GM12892 (cell line): ENCODE data around the gene PKMYT1.

Source experiments
- DNase-seq: peaks from one replicate; pipeline ENCODE4 v3.0.0; 2011; ENCODE audit not compliant: insufficient read length
- FAIRE-seq: peaks from 2 replicates; lab custom pipeline; 2011; peaks lifted over from hg19 to GRCh38; lab: Jason Lieb, UNC
- POLR2A ChIP-seq: IDR thresholded peaks from 2 replicates; pipeline ENCODE4 v1.6.1; 2011; ENCODE audit warnings: low read depth, low read length, control low read depth
- POLR2AphosphoS5 ChIP-seq: IDR thresholded peaks from 2 replicates; pipeline ENCODE4 v1.6.1; 2011; ENCODE audit warnings: low read depth, low read length, control low read depth
- TAF1 ChIP-seq: IDR thresholded peaks from 2 replicates; pipeline ENCODE4 v1.6.1; 2011; ENCODE audit warnings: low read depth, mild to moderate bottlenecking, control low read depth, low read length, borderline replicate concordance

Gene PKMYT1

DNA sequence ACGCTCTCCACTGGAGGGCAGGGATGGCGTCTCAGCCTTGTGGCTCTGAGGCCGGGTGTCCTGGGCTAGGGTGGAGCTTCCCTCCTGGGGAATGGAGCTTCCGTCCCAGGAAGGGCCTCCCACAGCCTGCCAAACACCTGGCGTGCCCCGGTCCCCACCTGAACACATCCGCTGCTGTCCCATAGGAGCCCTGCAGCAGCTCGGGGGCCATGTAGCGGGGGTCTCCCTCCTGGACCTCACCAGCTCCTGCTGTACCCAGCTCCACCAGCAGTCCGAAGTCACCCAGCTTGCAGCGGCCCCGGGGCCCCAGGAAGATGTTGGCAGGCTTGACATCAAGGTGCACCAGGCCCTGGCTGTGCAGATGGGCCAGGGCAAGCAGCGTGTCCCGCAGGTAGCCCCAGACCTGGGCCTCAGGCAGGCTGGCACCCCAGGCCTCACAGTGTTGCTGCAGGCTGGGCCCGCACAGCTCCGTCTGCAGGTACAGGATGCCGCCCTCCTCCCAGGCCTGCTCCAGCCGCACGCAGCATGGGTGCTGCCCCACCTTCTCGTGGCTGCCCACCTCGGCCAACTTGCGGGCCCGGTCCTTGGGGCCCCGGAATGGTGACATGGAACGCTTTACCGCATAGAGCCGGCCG is 5.0 kb downstream of the PKMYT1 start:
- no peak for DNase-seq
- TF ChIP-seq TAF1: no peak
- no peak for TF ChIP-seq POLR2AphosphoS5
- no peak for TF ChIP-seq POLR2A
- FAIRE-seq: no peak

GRCh38 chr16:2974319-2975056 is 5.8 kb downstream of the PKMYT1 start:
- DNase-seq: no peak
- no peak for TF ChIP-seq TAF1
- TF ChIP-seq POLR2AphosphoS5: no peak
- TF ChIP-seq POLR2A: no peak; the same call in none of the 2 replicates
- FAIRE-seq: no peak

GRCh38 chr16:2973605-2974318 is 6.5 kb downstream of the PKMYT1 start:
- TF ChIP-seq POLR2A (peak; percentile 51; the same call in 1 of the 2 replicates), TAF1 (no peak)
- DNase-seq: no peak
- no peak for FAIRE-seq

GRCh38 chr16:2973093-2973492 is 7.2 kb downstream of the PKMYT1 start:
- TF ChIP-seq POLR2A: no peak
- no peak; the same call in 1 of the 2 replicates for TF ChIP-seq POLR2AphosphoS5
- TF ChIP-seq TAF1: no peak
- DNase-seq (no peak), FAIRE-seq (no peak)

- FAIRE-seq (no peak), DNase-seq (no peak)
- TF ChIP-seq POLR2AphosphoS5 (0 out of 2 replicates have a peak, but pooled peaks have one; percentile 0), POLR2A (no peak; the same call in 1 of the 2 replicates), TAF1 (no peak)
Observed at GRCh38 chr16:2971985-2972784, 8.1 kb downstream of the PKMYT1 start.

DNA sequence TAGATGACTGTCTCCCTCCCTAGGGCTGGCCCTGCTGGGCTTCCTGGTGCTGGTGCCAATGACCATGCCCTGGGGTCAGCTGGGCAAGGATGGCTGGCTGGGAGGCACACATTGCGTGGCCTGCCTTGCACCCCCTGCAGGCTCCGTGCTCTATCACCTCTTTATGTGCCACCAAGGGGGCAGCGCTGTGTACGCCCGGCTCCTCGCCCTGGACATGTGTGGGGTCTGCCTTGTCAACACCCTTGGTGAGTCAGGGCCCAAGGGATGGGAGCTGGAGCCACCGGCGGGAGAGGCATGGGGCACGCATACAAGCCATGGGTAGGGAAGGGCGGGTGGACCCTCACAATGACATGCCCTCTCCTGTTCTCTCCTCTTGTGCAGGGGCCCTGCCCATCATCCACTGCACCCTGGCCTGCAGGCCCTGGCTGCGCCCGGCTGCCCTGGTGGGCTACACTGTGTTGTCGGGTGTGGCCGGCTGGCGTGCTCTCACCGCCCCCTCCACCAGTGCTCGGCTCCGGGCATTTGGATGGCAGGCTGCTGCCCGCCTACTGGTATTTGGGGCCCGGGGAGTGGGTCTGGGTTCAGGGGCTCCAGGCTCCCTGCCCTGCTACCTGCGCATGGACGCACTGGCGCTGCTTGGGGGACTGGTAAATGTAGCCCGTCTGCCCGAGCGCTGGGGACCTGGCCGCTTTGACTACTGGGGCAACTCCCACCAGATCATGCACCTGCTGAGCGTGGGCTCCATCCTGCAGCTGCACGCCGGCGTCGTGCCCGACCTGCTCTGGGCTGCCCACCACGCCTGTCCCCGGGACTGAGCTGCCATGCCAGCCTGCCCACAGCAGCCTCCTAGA is 8.9 kb downstream of the PKMYT1 start:
- DNase-seq: no peak
- TF ChIP-seq TAF1 (no peak), POLR2AphosphoS5 (peak; percentile 68)
- FAIRE-seq: no peak

- DNase-seq (no peak), FAIRE-seq (peak; percentile 70)
- TF ChIP-seq TAF1 (no peak), POLR2AphosphoS5 (no peak), POLR2A (no peak)
Observed at GRCh38 chr16:2970563-2970962, 9.7 kb downstream of the PKMYT1 start.

DNA sequence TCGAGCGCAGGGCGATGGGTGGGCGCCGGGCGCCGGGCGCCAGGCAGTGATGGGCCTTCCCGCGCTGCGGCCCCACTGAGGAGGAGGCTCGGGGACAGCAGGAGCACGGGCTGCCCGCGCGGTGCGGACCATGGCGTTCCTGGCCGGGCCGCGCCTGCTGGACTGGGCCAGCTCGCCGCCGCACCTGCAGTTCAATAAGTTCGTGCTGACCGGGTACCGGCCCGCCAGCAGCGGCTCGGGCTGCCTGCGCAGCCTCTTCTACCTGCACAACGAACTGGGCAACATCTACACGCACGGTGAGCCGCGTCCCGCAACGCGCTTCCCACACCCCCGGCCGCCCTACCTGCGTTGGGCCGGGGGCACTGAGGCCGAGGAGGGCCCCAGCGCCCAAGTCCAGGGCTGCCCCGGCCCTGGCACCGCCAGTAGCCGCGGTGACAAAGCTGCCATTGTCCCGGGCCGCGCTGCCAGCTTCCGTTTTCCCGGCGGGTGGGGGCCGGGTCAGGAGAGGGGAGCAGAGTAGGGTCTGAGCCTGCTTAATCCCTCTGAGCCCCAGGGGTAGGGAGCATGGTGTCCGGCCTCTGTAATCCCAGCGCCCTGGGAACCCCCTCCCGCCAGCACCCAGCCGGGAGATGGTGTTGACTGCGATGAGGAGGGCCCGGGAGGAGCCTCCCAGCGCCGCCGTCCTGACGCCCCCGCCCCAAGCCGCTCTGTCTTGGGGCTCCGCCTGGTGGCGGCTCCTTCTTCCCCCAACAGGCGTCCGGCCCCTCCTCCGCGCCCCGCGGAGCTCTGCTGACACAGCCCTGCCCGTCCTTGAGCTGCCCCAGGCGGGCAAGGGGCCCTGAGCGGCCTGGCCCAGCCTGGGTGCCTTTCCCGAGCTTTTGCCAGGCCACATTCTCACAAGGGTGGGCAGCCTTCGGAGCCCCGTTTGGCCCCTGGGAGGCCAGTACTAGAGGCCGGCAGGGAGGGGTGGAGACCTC is 10.4 kb downstream of the PKMYT1 start:
- TF ChIP-seq TAF1 (no peak), POLR2AphosphoS5 (no peak), POLR2A (no peak; the same call in 1 of the 2 replicates)
- peak; percentile 92 for DNase-seq
- FAIRE-seq: peak; percentile 64

GRCh38 chr16:2968738-2969544 is 11.3 kb downstream of the PKMYT1 start, which contains the start of gene PAQR4:
PAQR4 (plus strand) TSS chr16:2969348; CDS start chr16:2969675, 327 bp downstream.
- peak; percentile 100 for FAIRE-seq
- no peak for TF ChIP-seq TAF1
- no peak; the same call in 1 of the 2 replicates for TF ChIP-seq POLR2A
- TF ChIP-seq POLR2AphosphoS5: no peak; the same call in 1 of the 2 replicates

More at GRCh38 chr16:2968738-2969544, 11.3 kb downstream of the PKMYT1 start, which contains the start of gene PAQR4:
- DNase-seq: peak; percentile 97
